Mesenchymal stem cell (in vitro differentiated cells and primary cell): ENCODE data around the gene SPDYE3.
A peak's percentile ranks its signal among the peaks of the same experiment; 100 is the strongest.
"Not testable (repeated sequence)": the region's sequence is repeated elsewhere in the genome, so short reads cannot be mapped to it uniquely, and the experiment has no call there.

Source experiments
- DNase-seq: peaks from one replicate; pipeline ENCODE4 v3.0.0-alpha.2; 2013
- H2AFZ ChIP-seq: one replicate; pipeline ENCODE4 v1.6.1; 2013; ENCODE audit warnings: low read depth, mild to moderate bottlenecking, control low read depth, inconsistent platforms, low read length, moderate library complexity
- H2AK5ac ChIP-seq: 2 replicates; pipeline ENCODE4 v1.6.1; 2013; ENCODE audit warnings: low read length, moderate library complexity, mild to moderate bottlenecking, inconsistent platforms; ENCODE audit not compliant: severe bottlenecking
- H2BK120ac ChIP-seq: one replicate; pipeline ENCODE4 v1.6.1; 2013; ENCODE audit warnings: low read depth, mild to moderate bottlenecking, inconsistent platforms, low read length, moderate library complexity
- H2BK12ac ChIP-seq, 2 experiments: one replicate each; pipeline ENCODE4 v1.6.1; 2013; ENCODE audit warnings: inconsistent platforms in 2 of 2, low read length in 2 of 2, mild to moderate bottlenecking in 2 of 2, moderate library complexity in 2 of 2, control low read depth in 1 of 2
- H2BK15ac ChIP-seq: one replicate; pipeline ENCODE4 v1.6.1; 2013; ENCODE audit warnings: mild to moderate bottlenecking, low read depth, inconsistent platforms; ENCODE audit not compliant: poor library complexity, severe bottlenecking
- H2BK5ac ChIP-seq: 2 replicates; pipeline ENCODE4 v1.6.1; 2013; ENCODE audit warnings: low read depth, mild to moderate bottlenecking, low read length, control low read depth, inconsistent platforms; ENCODE audit not compliant: poor library complexity, severe bottlenecking
- H3K14ac ChIP-seq, 2 experiments: one replicate each; pipeline ENCODE4 v1.6.1; 2013; ENCODE audit warnings: inconsistent platforms in 2 of 2, low read length in 2 of 2, control low read depth in 1 of 2, mild to moderate bottlenecking in 1 of 2, moderate library complexity in 1 of 2
- H3K18ac ChIP-seq, 2 experiments: one replicate each; pipeline ENCODE4 v1.6.1; 2013; ENCODE audit warnings: inconsistent platforms in 2 of 2, low read length in 2 of 2, control low read depth in 1 of 2, low read depth in 1 of 2, mild to moderate bottlenecking in 1 of 2
- H3K23ac ChIP-seq, 2 experiments: one replicate each; pipeline ENCODE4 v1.6.1; 2013; ENCODE audit warnings: inconsistent platforms in 2 of 2, low read length in 2 of 2, mild to moderate bottlenecking in 2 of 2, moderate library complexity in 2 of 2, control low read depth in 1 of 2
- H3K27ac ChIP-seq: 2 replicates; pipeline ENCODE4 v1.5.1; 2013; ENCODE audit warnings: mild to moderate bottlenecking, moderate library complexity, low read length, control low read depth, inconsistent platforms; ENCODE audit not compliant: poor library complexity, severe bottlenecking
- H3K27me3 ChIP-seq, 2 experiments: 2 replicates each; pipeline versions ENCODE4 v1.6.1 to v1.7.0; 2013; ENCODE audit warnings: low read length in 2 of 2, mild to moderate bottlenecking in 2 of 2, moderate library complexity in 2 of 2, control low read depth in 1 of 2, inconsistent platforms in 1 of 2; ENCODE audit not compliant: control insufficient read depth in 1 of 2, insufficient read depth in 1 of 2
- H3K36me3 ChIP-seq, 2 experiments: 2 replicates each; pipeline versions ENCODE4 v1.6.1 to v1.7.0; 2013; ENCODE audit warnings: low read length in 2 of 2, control low read depth in 1 of 2, inconsistent platforms in 1 of 2, low read depth in 1 of 2, mild to moderate bottlenecking in 1 of 2; ENCODE audit not compliant: insufficient read depth in 2 of 2, control insufficient read depth in 1 of 2
- H3K4ac ChIP-seq, 2 experiments: one replicate each; pipeline ENCODE4 v1.6.1; 2013; ENCODE audit warnings: inconsistent platforms in 2 of 2, low read length in 2 of 2, mild to moderate bottlenecking in 2 of 2, moderate library complexity in 2 of 2, control low read depth in 1 of 2, low read depth in 1 of 2
- H3K4me1 ChIP-seq: 2 replicates; pipeline ENCODE4 v1.6.1; 2013; ENCODE audit warnings: low read depth, low read length, control low read depth; ENCODE audit not compliant: control insufficient read depth, insufficient read depth
- H3K4me2 ChIP-seq: 2 replicates; pipeline ENCODE4 v1.6.1; 2013; ENCODE audit warnings: low read length, mild to moderate bottlenecking, inconsistent platforms; ENCODE audit not compliant: poor library complexity, severe bottlenecking
- H3K4me3 ChIP-seq, 2 experiments: 2 replicates each; pipeline versions ENCODE4 v1.5.1 to v1.7.0; 2013; ENCODE audit warnings: low read length in 2 of 2, mild to moderate bottlenecking in 2 of 2, control low read depth in 1 of 2, low read depth in 1 of 2; ENCODE audit not compliant: insufficient read depth in 1 of 2
- H3K79me1 ChIP-seq: replicated peaks from 2 replicates; pipeline ENCODE4 v1.6.1; 2013; ENCODE audit warnings: mild to moderate bottlenecking, control low read depth, low read length, inconsistent platforms; ENCODE audit not compliant: poor library complexity, severe bottlenecking
- H3K9ac ChIP-seq: 2 replicates; pipeline ENCODE4 v1.7.0; 2013; ENCODE audit warnings: mild to moderate bottlenecking, low read length, moderate library complexity
- H3K9me3 ChIP-seq: 2 replicates; pipeline ENCODE4 v1.7.0; 2013; ENCODE audit warnings: mild to moderate bottlenecking, low read length; ENCODE audit not compliant: control insufficient read depth
- H4K8ac ChIP-seq: one replicate; pipeline ENCODE4 v1.6.1; 2013; ENCODE audit warnings: inconsistent platforms, mild to moderate bottlenecking, low read length, moderate library complexity
- H4K91ac ChIP-seq: one replicate; pipeline ENCODE4 v1.6.1; 2013; ENCODE audit warnings: mild to moderate bottlenecking, low read length, inconsistent platforms
- WGBS: methylation state at CpG from one replicate; pipeline ENCODE4 v1.1.7; 2013; ENCODE audit warnings: mixed read lengths; 5-methylcytosine and 5-hydroxymethylcytosine counted together

The SPDYE3 gene

DNA sequence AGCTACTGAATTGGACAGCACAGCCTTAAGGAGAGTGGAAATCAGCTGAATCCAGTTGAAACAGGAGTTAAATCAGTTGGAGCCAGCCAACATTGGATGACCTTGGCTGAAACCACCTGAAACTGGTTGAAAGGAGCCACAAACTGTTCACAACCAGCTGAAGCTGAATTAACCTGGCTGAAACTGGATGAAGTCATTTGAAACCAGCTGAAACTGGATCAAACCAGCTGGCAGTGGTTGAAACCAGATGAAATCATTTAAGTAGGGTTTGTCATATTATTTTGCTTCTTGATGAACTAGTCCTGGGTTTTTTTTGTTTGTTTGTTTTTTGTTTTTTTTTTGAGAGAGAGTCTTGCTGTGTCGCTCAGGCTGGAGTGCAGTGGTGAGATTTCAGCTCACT lies 15.3 kb upstream of the SPDYE3 start:
- not testable (repeated sequence) for H3K4ac ChIP-seq, DNase-seq, H3K27me3 ChIP-seq, H3K4me3 ChIP-seq, H3K9me3 ChIP-seq, H3K79me1 ChIP-seq, H3K27ac ChIP-seq, H3K4me1 ChIP-seq, H2AK5ac ChIP-seq, H3K14ac ChIP-seq, H2BK120ac ChIP-seq, H4K91ac ChIP-seq, H3K36me3 ChIP-seq, H3K23ac ChIP-seq, H3K9ac ChIP-seq, H2AFZ ChIP-seq, H3K18ac ChIP-seq, H2BK12ac ChIP-seq, H2BK5ac ChIP-seq, H2BK15ac ChIP-seq, H3K4me2 ChIP-seq, H4K8ac ChIP-seq
- no CpG with 5 or more reads among the region's 1 CpG for WGBS

DNA sequence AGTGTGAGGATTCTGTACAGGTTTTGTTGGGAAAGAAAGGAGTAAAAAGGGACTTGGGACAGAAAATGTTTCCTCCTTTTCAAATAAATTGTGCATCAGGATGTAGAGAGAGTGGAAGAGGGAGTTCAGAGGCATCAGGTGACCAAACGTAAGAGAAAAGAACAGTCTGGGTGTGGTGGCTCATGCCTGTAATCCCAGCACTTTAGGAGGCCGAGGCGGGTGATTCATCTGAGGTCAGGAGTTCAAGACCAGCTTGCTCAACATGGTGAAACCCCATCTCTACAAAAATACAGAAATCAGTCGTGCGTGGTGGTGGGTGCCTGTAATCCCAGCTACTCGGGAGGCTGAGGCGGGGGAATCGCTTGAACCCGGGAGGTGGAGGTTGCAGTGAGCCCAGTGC lies 12.2 kb upstream of the SPDYE3 start:
- H2AK5ac ChIP-seq, H2BK120ac ChIP-seq, H4K8ac ChIP-seq, H3K9ac ChIP-seq, H3K4ac ChIP-seq, H2BK5ac ChIP-seq, H2BK12ac ChIP-seq, H3K9me3 ChIP-seq, H3K18ac ChIP-seq, H3K14ac ChIP-seq, H3K4me1 ChIP-seq, H2AFZ ChIP-seq, H2BK15ac ChIP-seq, H3K23ac ChIP-seq, H4K91ac ChIP-seq, H3K4me3 ChIP-seq, H3K36me3 ChIP-seq, H3K27ac ChIP-seq, H3K4me2 ChIP-seq, H3K79me1 ChIP-seq, H3K27me3 ChIP-seq: not testable (repeated sequence)
- peak; percentile 54 for DNase-seq
- WGBS, result 83% methylated on average over 7 of the region's 9 CpGs

DNA sequence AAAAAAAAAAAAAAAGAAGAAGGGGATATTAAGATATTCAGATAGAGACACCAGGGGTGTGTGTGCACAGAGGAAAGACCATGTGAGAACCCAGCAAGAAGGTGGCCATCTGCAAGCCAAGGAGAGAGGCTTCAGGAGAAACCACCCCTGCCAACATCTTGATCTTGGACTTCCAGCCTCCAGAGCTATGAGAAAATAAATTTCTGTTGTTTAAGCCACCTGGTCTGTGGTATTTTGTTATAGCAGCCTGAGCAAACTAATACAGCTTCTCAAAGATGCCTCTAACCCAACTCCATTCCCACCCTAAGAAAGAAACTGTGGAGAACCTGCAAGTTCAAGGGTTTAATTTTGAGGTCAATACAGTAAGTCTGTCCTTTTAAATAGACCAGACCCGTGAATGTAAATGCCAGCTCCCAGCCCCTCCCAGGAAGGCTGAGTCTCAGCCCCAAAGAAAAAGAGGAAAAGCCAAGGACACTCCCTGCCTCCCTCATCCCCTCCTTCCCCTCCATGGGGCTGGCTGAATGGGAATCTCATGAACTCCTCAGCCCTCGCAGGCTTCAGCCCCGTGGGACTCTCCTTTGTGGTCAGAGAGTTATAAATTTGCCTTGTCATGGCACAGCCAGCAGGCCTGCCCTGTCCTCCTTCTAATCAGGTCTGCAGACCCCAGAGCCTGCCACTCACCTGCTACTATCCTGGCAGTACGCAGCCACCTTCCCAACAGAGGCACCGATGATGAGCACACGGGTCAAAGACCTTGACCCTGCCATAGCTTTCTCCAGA lies 9.5 kb upstream of the SPDYE3 start:
- not testable (repeated sequence) for H4K91ac ChIP-seq, H3K23ac ChIP-seq, H3K4me2 ChIP-seq, H3K9ac ChIP-seq, H3K4me3 ChIP-seq, H3K79me1 ChIP-seq, H4K8ac ChIP-seq, H2BK120ac ChIP-seq, H3K9me3 ChIP-seq, H3K14ac ChIP-seq, H3K36me3 ChIP-seq, H2BK12ac ChIP-seq, H3K27ac ChIP-seq, H3K4ac ChIP-seq, H3K4me1 ChIP-seq, H2AK5ac ChIP-seq, H3K18ac ChIP-seq, H2AFZ ChIP-seq, H2BK5ac ChIP-seq, H3K27me3 ChIP-seq, H2BK15ac ChIP-seq, DNase-seq
- 87% methylated on average over 3 of the region's 6 CpGs for WGBS

GRCh38 chr7:100298632-100298895 lies 8.9 kb upstream of the SPDYE3 start:
- not testable (repeated sequence) for H3K27ac ChIP-seq, H3K79me1 ChIP-seq, H2AK5ac ChIP-seq, H2BK12ac ChIP-seq, H3K4ac ChIP-seq, H2BK120ac ChIP-seq, H2AFZ ChIP-seq, H3K4me1 ChIP-seq, H3K18ac ChIP-seq, H2BK15ac ChIP-seq, H3K27me3 ChIP-seq, H3K14ac ChIP-seq, H4K91ac ChIP-seq, H3K4me3 ChIP-seq, H4K8ac ChIP-seq, H3K36me3 ChIP-seq, H2BK5ac ChIP-seq, H3K23ac ChIP-seq, DNase-seq, H3K9me3 ChIP-seq, H3K4me2 ChIP-seq, H3K9ac ChIP-seq
- WGBS, result 92% methylated on average over 5 of the region's 7 CpGs
